Activated CD8-positive, alpha-beta T cell treated with anti-CD3 and anti-CD28 coated beads for 36 hours (primary cell): ENCODE measurements around the gene DNAJB8. TPM values are rescaled to one million over a fixed set of nuclear protein-coding genes. Genes with fewer than 3 reads are reported as not detected.

Experiments
- ATAC-seq: fragments of 200-7000 bp; cut with Tn5 transposase; one replicate; pipeline ENCODE4 v1.10.0; 2021; ENCODE audit warnings: mild to moderate bottlenecking, moderate library complexity
- CTCF ChIA-PET: fragments of 350-600 bp; sonication (Branson Sonifier 250); formaldehyde crosslinking; loops from one replicate; lab custom pipeline; 2021; ENCODE audit warnings: antibody characterized with exemption; lab: Charles Lee
- POLR2A ChIA-PET: fragments of 350-600 bp; sonication (Branson Sonifier 250); formaldehyde crosslinking; loops from one replicate; lab custom pipeline; 2021; ENCODE audit warnings: antibody characterized with exemption; lab: Charles Lee
- DNase-seq: peaks from one replicate; pipeline ENCODE4 v3.0.0-alpha.2; 2020
- H3K27ac Mint-ChIP-seq: one replicate; pipeline ENCODE4 v1.8.0; 2021; ENCODE audit warnings: mild to moderate bottlenecking, mixed read lengths
- H3K27me3 Mint-ChIP-seq: one replicate; pipeline ENCODE4 v1.8.0; 2021; ENCODE audit warnings: mixed read lengths
- H3K36me3 Mint-ChIP-seq: one replicate; pipeline ENCODE4 v1.8.0; 2021; ENCODE audit warnings: low read depth, mixed read lengths
- H3K4me1 Mint-ChIP-seq: one replicate; pipeline ENCODE4 v1.8.0; 2021; ENCODE audit warnings: low read depth, mixed read lengths
- H3K4me3 Mint-ChIP-seq: one replicate; pipeline ENCODE4 v1.8.0; 2021; ENCODE audit warnings: mild to moderate bottlenecking, moderate library complexity, mixed read lengths
- H3K9me3 Mint-ChIP-seq: one replicate; pipeline ENCODE4 v1.8.0; 2021; ENCODE audit warnings: mixed read lengths
- intact Hi-C: fragments of 100-400 bp; cut with micrococcal nuclease; formaldehyde crosslinking; loops from one replicate; pipeline ENCODE4 v1.10.0; 2022
- total RNA-seq, 2 experiments: library from RNA; stranded (reverse); gene quantifications; one replicate each; pipeline ENCODE4 v1.2.3, GENCODE V29; 2021
- TF ChIP-seq, protein P1 (sequence below): fragments of 200-600 bp; IDR thresholded peaks from one replicate; pipeline ENCODE4 v1.8.0; 2022; ENCODE audit warnings: antibody characterized with exemption, mild to moderate bottlenecking

The DNAJB8 gene
- total RNA-seq, 2 experiments from 2014 or later, result not detected

DNA sequence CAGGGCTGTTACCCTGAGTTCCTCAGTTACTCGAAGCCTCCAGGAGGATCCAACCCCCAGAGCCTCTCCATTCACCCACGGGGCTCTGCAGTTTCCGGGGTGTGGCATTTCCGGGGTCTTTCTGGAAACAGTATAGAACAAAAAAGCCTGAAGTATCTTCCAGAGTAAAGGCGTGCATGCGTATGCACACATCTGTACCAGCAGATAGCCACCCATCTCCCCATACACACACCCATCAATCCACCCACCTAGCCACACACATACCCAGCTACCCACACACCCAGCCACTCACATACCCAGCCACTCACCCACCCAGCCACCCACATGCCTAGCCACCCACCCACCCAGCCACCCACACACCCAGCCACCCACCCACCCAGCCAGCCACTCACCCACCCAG, 2.9 kb upstream of the DNAJB8 start:
- TF ChIP-seq, protein P1, sequence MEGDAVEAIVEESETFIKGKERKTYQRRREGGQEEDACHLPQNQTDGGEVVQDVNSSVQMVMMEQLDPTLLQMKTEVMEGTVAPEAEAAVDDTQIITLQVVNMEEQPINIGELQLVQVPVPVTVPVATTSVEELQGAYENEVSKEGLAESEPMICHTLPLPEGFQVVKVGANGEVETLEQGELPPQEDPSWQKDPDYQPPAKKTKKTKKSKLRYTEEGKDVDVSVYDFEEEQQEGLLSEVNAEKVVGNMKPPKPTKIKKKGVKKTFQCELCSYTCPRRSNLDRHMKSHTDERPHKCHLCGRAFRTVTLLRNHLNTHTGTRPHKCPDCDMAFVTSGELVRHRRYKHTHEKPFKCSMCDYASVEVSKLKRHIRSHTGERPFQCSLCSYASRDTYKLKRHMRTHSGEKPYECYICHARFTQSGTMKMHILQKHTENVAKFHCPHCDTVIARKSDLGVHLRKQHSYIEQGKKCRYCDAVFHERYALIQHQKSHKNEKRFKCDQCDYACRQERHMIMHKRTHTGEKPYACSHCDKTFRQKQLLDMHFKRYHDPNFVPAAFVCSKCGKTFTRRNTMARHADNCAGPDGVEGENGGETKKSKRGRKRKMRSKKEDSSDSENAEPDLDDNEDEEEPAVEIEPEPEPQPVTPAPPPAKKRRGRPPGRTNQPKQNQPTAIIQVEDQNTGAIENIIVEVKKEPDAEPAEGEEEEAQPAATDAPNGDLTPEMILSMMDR, result no peak
- intact Hi-C loops, result loop anchor here (5.0 kb wide), 1 partner anchor 37 kb away; no protein-coding TSS in a partner anchor
- H3K27ac Mint-ChIP-seq, result no peak overlapping the region
- ATAC-seq (no peak), DNase-seq (no peak)
- H3K4me3 Mint-ChIP-seq, result no peak overlapping the region
- CTCF ChIA-PET, result no interaction called here
- H3K36me3 Mint-ChIP-seq, result no peaks in the 10 kb centered on the region
- no peaks in the 10 kb centered on the region for H3K9me3 Mint-ChIP-seq
- POLR2A ChIA-PET, result interaction anchor here (1.2 kb wide), 1 partner anchor 14 kb away, joined by 3 read pairs; no protein-coding TSS in a partner anchor
- peaks cover 7% of the 10 kb centered on the region for H3K4me1 Mint-ChIP-seq
- peaks cover 17% of the 10 kb centered on the region for H3K27me3 Mint-ChIP-seq

DNA sequence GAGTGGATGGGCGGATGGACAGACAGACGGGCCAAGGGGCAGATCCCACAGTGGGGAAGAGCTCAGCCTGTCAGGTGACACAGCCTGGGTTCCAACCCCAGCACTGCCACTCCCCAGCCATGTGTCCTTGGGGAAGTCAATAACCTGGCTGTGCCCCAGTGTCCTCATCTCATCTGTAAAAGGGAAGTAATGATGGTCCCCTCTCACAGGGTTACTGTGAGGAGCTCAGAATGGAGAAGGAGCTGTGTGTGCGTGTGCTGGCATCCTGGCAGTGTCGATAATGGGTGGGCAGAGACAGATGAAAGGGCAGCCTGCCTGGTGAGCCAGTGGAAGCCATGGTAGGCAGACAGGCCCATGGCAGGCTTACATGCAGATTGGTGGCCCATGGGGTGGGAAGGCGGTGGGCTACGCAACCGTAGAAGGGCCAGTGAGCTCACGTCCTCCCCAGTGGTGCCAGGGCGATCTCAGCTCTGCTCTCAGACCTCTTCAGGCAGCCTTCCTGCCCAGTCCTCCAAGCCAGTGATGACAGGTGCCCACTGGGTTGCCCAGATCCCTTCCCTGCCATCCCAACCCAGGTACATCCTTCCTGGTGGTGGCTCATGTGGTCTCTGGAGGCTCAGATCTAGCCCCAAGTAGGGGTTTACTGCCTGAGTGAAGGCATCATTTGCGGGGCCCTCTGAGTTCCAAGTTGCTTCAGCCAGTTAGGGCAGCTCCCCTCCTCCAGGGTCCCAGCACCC, 2.3 kb upstream of the DNAJB8 start:
- Mint-ChIP-seq H3K36me3 (no peaks in the 10 kb centered on the region), H3K4me3 (no peak overlapping the region), H3K9me3 (no peaks in the 10 kb centered on the region), H3K27me3 (peaks cover 16% of the 10 kb centered on the region), H3K4me1 (peaks cover 7% of the 10 kb centered on the region), H3K27ac (no peak overlapping the region)
- CTCF ChIA-PET, result interaction anchor here (1.6 kb wide), 1 partner anchor 43 kb away, joined by 5 read pairs; no protein-coding TSS in a partner anchor
- DNase-seq (no peak), ATAC-seq (no peak)
- intact Hi-C loops, result loop anchor here (5.0 kb wide), 1 partner anchor 37 kb away; no protein-coding TSS in a partner anchor
- TF ChIP-seq, protein P1, result no peak
- POLR2A ChIA-PET, result no interaction called here

DNA sequence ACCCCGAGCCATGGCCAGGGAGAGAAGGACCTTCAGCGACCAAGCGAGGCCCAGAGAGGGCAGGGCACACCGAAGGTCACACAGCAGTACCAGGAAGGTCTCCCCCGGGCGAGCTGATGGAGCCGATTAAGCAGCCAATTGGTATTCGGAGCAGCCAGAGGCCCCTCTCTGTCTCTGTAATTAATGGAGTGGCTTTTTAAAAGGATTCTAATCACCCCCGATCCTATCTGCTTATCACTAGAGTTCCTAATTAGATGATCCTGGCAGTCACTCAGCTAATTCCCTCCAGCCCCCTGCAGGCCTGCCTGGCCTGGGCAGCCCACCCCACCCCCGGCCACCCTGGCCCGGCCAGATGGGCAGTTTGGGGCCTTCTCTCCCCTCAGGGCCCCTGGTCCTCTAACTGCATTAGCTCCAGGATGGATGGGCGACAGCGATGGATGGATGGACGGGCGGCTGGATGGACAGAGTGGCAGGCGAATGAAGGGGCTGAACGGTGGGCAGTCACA, 1.6 kb upstream of the DNAJB8 start:
- intact Hi-C loops, result loop anchor here (5.0 kb wide), 1 partner anchor 36 kb away; no protein-coding TSS in a partner anchor
- ATAC-seq (no peak), DNase-seq (no peak)
- H3K27ac Mint-ChIP-seq, result no peak overlapping the region
- peaks cover 15% of the 10 kb centered on the region for H3K27me3 Mint-ChIP-seq
- no peaks in the 10 kb centered on the region for H3K36me3 Mint-ChIP-seq
- TF ChIP-seq, protein P1, result no peak
- CTCF ChIA-PET, result interaction anchor here (1.6 kb wide), 1 partner anchor 43 kb away, joined by 5 read pairs; no protein-coding TSS in a partner anchor
- POLR2A ChIA-PET, result no interaction called here
- H3K4me3 Mint-ChIP-seq, result no peak overlapping the region
- peaks cover 7% of the 10 kb centered on the region for H3K4me1 Mint-ChIP-seq
- H3K9me3 Mint-ChIP-seq, result no peaks in the 10 kb centered on the region

DNA sequence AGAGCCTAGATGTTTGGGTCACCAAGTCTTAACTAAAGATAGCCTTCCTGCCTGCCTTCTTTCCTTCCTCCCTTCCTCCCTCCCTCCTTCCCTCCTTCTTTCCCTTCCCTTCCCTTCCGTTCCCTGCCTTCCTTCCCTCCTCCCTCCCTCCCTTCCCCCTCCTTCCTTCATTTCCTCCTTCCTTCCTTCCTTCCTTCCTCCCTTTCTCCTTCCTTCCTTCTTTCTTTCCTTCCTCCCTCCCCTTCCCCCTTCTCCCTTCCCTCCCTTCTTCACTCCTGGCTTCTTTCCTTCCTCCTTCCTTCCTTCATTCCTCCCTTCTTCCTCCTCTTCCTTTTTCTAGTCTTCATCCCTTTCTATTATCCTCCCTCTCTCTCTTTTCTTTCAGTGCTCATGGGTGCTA, 2.0 kb downstream of the DNAJB8 start:
- Mint-ChIP-seq H3K27me3 (peaks cover 10% of the 10 kb centered on the region), H3K4me1 (peaks cover 7% of the 10 kb centered on the region), H3K27ac (no peak overlapping the region), H3K9me3 (no peaks in the 10 kb centered on the region), H3K4me3 (no peak overlapping the region), H3K36me3 (no peaks in the 10 kb centered on the region)
- no peak for ATAC-seq
- intact Hi-C loops, result loop anchor here (5.0 kb wide), 1 partner anchor 32 kb away; no protein-coding TSS in a partner anchor
- DNase-seq, result no peak
- TF ChIP-seq, protein P1, result no peak
- CTCF ChIA-PET, result no interaction called here
- POLR2A ChIA-PET, result no interaction called here

DNA sequence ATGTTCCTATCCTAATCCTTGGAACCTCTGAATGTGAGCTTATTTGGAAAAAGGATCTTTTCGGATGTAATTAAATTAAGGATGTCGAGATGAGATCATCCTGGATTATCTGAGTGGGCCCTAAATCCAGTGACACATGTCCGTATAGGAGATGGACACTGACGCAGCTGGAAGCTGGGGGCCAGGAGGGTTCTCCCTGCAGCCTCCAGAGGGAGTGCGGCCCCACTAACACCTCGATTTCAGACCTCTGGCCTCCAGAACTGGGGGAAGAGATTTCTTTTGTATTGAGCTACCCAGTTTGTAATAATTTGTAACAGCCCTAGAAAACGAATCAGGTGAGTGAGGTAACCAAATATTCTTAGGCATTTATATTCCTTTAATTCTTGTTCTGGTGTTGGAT, 2.5 kb downstream of the DNAJB8 start:
- no peak overlapping the region for H3K27ac Mint-ChIP-seq
- H3K27me3 Mint-ChIP-seq, result peaks cover 10% of the 10 kb centered on the region
- H3K36me3 Mint-ChIP-seq, result no peaks in the 10 kb centered on the region
- no peak overlapping the region for H3K4me3 Mint-ChIP-seq
- intact Hi-C loops, result no loop called here
- ChIA-PET POLR2A (no interaction called here), CTCF (no interaction called here)
- H3K4me1 Mint-ChIP-seq, result peaks cover 7% of the 10 kb centered on the region
- ATAC-seq (no peak), DNase-seq (no peak)
- no peaks in the 10 kb centered on the region for H3K9me3 Mint-ChIP-seq
- TF ChIP-seq, protein P1, result no peak
